SK-N-MC (cell line): ENCODE results near the gene DAAM1.

Experiments used
- DNase-seq: peaks from one replicate; pipeline ENCODE4 v3.0.0-alpha.2; 2011; ENCODE audit warnings: low read depth, low spot score
- H3K27ac ChIP-seq: fragments of 200-600 bp; sonication (generic); 2 replicates; pipeline ENCODE4 v1.5.1; 2016; ENCODE audit warnings: mixed run types
- H3K36me3 ChIP-seq: fragments of 200-600 bp; sonication (generic); 2 replicates; pipeline ENCODE4 v1.6.1; 2017; ENCODE audit warnings: antibody characterized with exemption, low read length, mixed read lengths; ENCODE audit not compliant: insufficient read depth
- H3K4me3 ChIP-seq: fragments of 200-600 bp; sonication (generic); 2 replicates; pipeline ENCODE4 v1.5.1; 2016
- H3K9ac ChIP-seq: fragments of 200-600 bp; sonication (generic); 2 replicates; pipeline ENCODE4 v1.8.0; 2017; ENCODE audit warnings: mixed run types, mixed read lengths; ENCODE audit not compliant: insufficient read length
- H3K9me3 ChIP-seq: fragments of 200-600 bp; sonication (generic); 2 replicates; pipeline ENCODE4 v1.6.1; 2017; ENCODE audit warnings: low read depth, mild to moderate bottlenecking, antibody characterized with exemption, low read length, moderate library complexity, mixed read lengths
- EZH2 ChIP-seq: fragments of 200-600 bp; sonication (generic); IDR thresholded peaks from one replicate; pipeline ENCODE4 v1.6.1; 2017; ENCODE audit warnings: antibody characterized with exemption
- FOXP2 ChIP-seq: optimal IDR thresholded peaks from 2 replicates; pipeline ENCODE3; 2011; ENCODE audit warnings: mild to moderate bottlenecking, moderate library complexity; ENCODE audit not compliant: insufficient read depth; ENCODE audit errors: extremely low read length, control extremely low read depth
- POLR2AphosphoS5 ChIP-seq: IDR thresholded peaks from 2 replicates; pipeline ENCODE4 v1.6.1; 2012; ENCODE audit warnings: mild to moderate bottlenecking, low read depth, low read length, borderline replicate concordance

DAAM1 gene

DNA sequence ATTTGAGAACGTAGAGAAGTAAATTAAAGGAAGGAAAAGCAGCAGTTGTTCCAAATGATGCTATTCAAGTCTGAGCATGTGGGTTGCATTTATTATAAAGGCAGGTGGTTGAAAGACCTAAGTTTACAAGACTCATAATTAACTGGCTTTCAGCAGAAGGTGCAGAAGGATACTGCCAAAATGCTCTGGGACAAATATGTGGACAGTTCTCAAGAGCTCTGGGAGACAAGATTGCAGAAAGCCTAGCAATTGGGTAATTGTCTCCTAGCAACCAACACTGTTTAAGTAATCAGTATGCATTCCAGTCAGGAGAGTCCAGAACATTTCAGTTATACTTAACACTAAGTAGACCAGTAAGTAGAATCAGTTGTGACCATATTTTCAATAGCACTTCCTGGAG is 145.2 kb downstream of the DAAM1 start:
- Histone ChIP-seq H3K9me3 (no peaks in the 10 kb centered on the region), H3K4me3 (no peak overlapping the region), H3K36me3 (no peaks in the 10 kb centered on the region), H3K9ac (no peak overlapping the region), H3K27ac (no peak overlapping the region)
- DNase-seq: no peak
- TF ChIP-seq EZH2 (no peak), FOXP2 (no peak), POLR2AphosphoS5 (no peak)

DNA sequence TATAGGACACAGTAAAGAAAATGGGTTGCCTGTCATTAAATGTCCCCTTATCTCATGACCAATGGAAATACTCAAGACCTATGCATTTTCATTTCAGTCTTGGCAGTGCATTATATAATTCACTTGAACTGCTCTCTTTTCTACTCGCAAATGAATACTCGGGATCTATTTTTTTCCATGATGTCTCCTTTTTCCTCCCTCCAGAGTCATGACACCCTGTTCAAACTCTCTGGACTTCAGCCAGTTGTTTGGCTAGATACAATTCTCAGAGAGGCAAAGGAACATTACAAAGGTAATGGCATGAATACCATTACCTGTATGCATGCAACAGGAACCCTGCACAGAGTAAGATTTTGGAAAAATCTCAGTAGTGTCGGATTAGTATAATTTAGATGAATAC is 145.8 kb downstream of the DAAM1 start:
- TF ChIP-seq POLR2AphosphoS5: no peak
- TF ChIP-seq FOXP2: no peak
- TF ChIP-seq EZH2: no peak
- no peaks in the 10 kb centered on the region for H3K36me3 ChIP-seq

DNA sequence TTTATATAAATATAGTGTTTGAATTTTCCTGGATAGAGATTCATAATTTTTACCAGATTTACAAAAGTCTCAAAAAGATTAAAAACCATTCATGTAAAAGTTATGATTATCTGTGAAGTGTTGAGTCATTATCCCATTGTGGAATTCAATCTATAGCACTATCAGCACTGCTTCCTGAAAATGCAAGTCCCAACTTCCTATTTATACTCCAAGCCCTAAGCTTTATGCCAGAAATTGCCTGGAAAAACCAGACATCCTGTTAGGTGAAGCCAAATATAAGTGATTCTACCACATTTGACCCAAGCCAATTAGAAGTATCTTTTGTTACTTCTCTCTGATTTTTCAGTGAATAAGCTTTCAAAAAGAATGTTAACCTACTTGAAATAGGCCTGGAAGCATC is 147.6 kb downstream of the DAAM1 start:
- TF ChIP-seq POLR2AphosphoS5: no peak
- TF ChIP-seq EZH2: no peak
- TF ChIP-seq FOXP2: no peak
- Histone ChIP-seq H3K9ac (no peak overlapping the region), H3K9me3 (no peaks in the 10 kb centered on the region), H3K4me3 (no peak overlapping the region), H3K27ac (no peak overlapping the region), H3K36me3 (no peaks in the 10 kb centered on the region)
- DNase-seq: no peak

More for the DNA sequence above, 145.8 kb downstream of the DAAM1 start:
- Histone ChIP-seq H3K27ac (no peak overlapping the region), H3K9ac (no peak overlapping the region), H3K9me3 (no peaks in the 10 kb centered on the region), H3K4me3 (no peak overlapping the region)
- no peak for DNase-seq

DNA sequence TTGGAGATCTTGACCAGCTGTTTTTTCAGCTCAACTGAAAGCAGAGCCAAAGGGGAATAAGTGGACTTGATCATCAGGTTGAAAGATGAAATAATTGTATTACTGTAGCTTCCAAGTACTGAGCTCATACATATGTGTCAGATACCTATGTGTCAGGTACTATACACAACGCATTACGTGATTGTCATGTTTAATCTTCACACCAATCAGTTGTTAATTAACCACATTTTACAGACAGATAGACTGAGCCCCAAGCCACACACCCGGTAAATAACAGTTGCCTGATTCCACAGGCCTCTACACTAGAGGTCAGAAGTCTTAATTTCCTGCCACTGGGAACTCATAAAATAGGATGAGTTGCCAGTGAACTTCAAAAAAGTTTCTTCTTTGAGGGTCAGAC is 148.2 kb downstream of the DAAM1 start:
- Histone ChIP-seq H3K36me3 (no peaks in the 10 kb centered on the region), H3K27ac (no peak overlapping the region), H3K4me3 (no peak overlapping the region), H3K9ac (no peak overlapping the region), H3K9me3 (no peaks in the 10 kb centered on the region)
- TF ChIP-seq EZH2: no peak
- TF ChIP-seq POLR2AphosphoS5: no peak
- no peak for TF ChIP-seq FOXP2
- DNase-seq: no peak

DNA sequence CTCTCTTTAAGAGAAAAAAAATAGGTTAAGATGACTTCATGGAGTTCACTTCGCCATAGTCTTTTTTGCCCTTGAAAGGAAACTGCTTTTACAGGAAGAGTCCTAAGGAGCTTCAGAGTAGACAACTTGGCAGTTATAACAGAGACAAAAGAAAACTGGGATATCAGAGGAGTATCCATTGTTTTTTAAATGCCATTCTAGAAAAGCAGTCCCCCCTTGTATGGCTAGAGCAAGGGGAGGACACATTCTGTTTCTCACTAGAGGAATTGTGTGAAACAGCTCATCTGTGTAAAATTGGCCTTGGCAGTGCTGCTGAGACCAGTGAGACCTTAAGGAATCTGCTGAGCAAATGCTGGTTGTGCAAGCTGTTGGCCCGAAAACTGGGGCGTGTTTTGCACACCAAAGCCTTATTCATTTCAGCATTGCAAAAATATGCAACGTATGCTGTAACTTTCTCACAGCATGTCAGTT is 148.7 kb downstream of the DAAM1 start:
- H3K4me3 ChIP-seq: no peak overlapping the region
- no peak for DNase-seq
- TF ChIP-seq FOXP2: no peak
- no peak for TF ChIP-seq POLR2AphosphoS5
- no peak for TF ChIP-seq EZH2
- H3K9me3 ChIP-seq: no peaks in the 10 kb centered on the region
- H3K9ac ChIP-seq: no peak overlapping the region
- no peak overlapping the region for H3K27ac ChIP-seq
- H3K36me3 ChIP-seq: no peaks in the 10 kb centered on the region

DNA sequence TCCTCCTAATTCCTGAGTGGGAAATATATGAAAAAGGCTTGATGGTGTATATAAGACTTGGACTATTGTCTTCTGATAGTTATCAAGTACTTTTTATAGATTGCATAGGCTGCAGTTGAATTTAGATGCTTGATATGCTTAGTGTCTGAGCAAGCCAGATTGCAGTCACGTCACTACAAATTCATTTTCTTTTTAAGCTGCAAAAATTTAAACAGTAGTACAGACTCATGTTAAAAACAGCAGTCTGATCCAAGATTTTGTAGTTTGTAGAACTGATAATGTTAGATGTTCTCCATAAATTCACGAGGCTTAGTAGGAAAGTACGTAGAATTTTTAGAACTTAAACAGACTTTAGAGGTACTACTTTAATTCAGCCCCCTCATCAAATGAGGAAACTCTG is 150.3 kb downstream of the DAAM1 start:
- no peak overlapping the region for H3K9ac ChIP-seq
- H3K27ac ChIP-seq: no peak overlapping the region
- no peak overlapping the region for H3K4me3 ChIP-seq
- no peak for DNase-seq
- H3K9me3 ChIP-seq: no peaks in the 10 kb centered on the region
- TF ChIP-seq EZH2: no peak
- no peak for TF ChIP-seq POLR2AphosphoS5
- no peak for TF ChIP-seq FOXP2
- H3K36me3 ChIP-seq: no peaks in the 10 kb centered on the region

DNA sequence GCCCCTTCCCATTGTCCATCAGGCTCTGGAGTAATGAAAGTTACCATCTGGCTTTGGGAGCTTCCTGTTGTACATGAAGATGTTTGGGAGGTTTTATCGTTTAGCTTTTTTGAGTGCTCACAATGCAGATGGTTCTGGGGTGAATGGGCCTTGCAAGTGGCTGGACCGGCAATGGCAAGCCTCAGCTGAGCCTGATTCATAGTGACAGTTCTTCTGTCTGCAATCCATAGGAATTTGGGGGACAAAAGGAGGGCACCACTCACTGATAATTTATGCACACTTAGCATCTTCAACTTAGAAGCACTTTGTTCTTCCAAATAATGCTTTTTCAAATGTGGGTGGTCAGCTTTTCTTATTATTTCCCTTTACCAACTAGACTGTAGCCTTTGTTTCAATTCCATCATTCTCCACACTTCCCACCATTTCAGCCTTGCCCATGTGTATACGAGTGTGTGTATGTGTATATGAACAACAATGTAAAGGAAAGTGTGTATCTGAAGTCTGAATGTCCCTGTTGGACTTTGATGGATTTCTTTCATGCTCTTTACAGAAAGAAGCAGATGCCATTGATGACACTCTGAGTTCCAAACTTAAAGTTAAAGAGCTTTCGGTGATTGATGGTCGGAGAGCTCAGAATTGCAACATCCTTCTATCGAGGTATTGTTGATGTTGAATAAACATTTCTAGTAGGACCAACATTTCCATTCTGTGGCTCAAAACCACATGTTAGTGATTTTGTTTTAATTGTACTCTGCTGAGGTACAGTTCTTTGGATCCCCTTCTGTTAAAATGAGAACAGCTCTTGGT is 151.3 kb downstream of the DAAM1 start:
- TF ChIP-seq EZH2 (no peak), POLR2AphosphoS5 (no peak), FOXP2 (no peak)
- H3K9me3 ChIP-seq: no peaks in the 10 kb centered on the region

DNA sequence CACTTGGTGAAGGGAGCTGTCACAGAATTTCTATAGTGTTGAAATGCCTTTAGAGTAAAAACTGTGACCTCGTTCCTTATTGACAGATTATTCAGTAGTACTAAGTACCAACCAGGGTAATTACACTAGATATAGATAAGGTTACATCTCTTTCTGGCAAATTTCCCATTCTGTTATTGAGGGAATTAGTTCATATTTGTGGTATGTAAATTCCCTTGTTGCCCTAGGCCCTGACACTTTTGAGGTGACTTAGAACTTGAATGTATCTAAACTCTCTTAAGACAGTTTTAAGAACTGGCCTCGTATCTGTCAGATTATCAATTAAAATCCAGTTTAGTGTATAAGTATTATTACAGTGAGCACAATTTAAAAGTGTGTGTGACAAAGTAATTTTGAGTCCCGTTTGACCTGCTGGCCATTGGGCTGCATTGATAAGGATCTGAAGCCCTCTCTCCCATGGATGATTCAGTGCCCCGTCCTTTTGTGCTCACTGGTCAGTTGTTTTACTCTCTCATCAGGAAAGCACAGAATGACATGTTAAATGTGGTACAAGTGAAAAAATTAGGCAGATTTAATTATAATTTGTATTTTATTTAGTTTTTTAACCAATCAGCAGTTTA is 153.5 kb downstream of the DAAM1 start:
- no peak overlapping the region for H3K27ac ChIP-seq
- no peak for TF ChIP-seq EZH2
- no peak for TF ChIP-seq POLR2AphosphoS5
- no peak for TF ChIP-seq FOXP2
- no peak overlapping the region for H3K4me3 ChIP-seq
- H3K36me3 ChIP-seq: no peaks in the 10 kb centered on the region
- no peak for DNase-seq
- H3K9ac ChIP-seq: no peak overlapping the region
- no peaks in the 10 kb centered on the region for H3K9me3 ChIP-seq

More for the DNA sequence above, 151.3 kb downstream of the DAAM1 start:
- Histone ChIP-seq H3K27ac (no peak overlapping the region), H3K4me3 (no peak overlapping the region), H3K9ac (no peak overlapping the region), H3K36me3 (no peaks in the 10 kb centered on the region)
- DNase-seq: no peak
